CD4-positive, alpha-beta T cell treated with Interleukin-4 for 4 hours (primary cell): ENCODE data around the gene SLC22A5.
A peak's percentile ranks its signal among the peaks of the same experiment; 100 is the strongest.

Source experiments
- DNase-seq: peaks from one replicate; pipeline ENCODE4 v3.0.0-alpha.2; 2020

Gene SLC22A5

GRCh38 chr5:132368186-132368585 is 1.3 kb upstream of the SLC22A5 start:
- DNase-seq, result no peak

- DNase-seq, result no peak
These were observed 470 bp upstream of the SLC22A5 start for GRCh38 chr5:132369007-132369473.

- DNase-seq, result no peak
These were observed 866 bp downstream of the SLC22A5 start for GRCh38 chr5:132370181-132370970.

DNA sequence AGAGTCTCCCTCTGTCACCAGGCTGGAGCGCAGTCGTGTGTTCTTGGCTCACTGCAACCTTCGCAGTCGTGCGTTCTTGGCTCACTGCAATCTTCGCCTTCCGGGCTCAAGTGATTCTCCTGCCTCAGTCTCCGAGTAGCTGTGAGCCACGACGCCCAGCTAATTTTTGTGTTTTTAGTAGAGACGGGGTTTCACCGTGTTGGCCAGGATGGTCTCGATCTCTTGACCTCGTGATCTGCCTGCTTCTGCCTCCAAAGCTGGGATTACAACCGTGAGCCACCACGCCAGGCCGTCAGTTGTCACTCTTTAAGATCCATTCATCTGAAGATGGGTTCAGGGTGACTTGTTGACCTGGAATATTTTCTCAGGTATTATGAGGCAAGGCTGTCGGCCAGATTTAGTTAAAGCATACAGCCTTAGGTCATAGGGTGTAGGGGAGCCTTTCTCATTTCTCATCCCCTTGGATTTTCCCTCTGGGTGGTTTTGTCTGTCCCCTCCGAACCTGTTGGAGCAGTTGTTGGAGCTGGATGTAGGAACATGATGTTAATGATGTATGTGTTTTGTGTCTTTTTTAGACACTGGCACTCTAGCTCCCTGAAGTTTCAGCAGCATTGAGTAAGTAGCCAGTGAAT is 1.6 kb downstream of the SLC22A5 start:
- no peak for DNase-seq

GRCh38 chr5:132371603-132371994 is 2.1 kb downstream of the SLC22A5 start:
- DNase-seq, result no peak

- no peak for DNase-seq
These were observed 2.6 kb downstream of the SLC22A5 start for GRCh38 chr5:132372127-132372526.

DNA sequence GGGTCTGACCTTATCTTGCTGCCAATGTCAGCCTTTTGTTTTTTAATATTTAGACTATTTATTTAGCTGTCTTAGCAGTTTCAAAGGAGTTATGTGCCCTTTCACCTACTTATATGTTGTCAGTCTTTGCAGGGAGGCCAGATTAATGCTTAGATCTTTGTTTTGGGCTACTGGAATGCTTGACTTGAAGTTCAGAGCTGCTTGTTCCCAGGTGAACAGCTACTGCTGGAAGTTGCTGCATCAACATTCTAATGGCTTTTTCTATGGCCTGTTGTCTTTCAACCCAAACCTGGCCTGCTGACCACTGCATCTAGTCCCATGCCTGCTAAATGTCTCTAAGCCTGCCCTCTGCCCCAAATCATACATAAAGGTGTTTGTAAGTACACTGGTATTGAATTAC is 3.0 kb downstream of the SLC22A5 start:
- no peak for DNase-seq

DNA sequence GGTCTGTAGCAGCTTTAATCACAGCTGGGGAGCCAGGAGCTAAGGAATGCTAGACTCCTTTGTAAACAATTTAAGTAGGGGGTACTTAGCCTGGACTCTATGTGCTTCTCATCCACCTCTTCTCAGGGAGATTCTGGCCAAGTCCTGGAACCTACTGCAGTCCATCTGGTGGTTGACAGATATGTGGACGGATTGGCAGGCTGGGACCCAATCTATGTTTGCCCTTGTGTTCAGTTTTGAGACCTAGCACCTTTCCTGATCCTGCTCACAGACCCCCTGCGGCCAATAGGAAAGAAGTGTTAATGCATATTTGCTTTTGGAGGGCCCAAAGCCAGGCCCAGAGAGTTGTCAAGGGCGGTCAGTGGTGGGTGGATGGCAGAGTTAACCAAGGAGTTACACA is 6.4 kb downstream of the SLC22A5 start:
- DNase-seq, result no peak

DNA sequence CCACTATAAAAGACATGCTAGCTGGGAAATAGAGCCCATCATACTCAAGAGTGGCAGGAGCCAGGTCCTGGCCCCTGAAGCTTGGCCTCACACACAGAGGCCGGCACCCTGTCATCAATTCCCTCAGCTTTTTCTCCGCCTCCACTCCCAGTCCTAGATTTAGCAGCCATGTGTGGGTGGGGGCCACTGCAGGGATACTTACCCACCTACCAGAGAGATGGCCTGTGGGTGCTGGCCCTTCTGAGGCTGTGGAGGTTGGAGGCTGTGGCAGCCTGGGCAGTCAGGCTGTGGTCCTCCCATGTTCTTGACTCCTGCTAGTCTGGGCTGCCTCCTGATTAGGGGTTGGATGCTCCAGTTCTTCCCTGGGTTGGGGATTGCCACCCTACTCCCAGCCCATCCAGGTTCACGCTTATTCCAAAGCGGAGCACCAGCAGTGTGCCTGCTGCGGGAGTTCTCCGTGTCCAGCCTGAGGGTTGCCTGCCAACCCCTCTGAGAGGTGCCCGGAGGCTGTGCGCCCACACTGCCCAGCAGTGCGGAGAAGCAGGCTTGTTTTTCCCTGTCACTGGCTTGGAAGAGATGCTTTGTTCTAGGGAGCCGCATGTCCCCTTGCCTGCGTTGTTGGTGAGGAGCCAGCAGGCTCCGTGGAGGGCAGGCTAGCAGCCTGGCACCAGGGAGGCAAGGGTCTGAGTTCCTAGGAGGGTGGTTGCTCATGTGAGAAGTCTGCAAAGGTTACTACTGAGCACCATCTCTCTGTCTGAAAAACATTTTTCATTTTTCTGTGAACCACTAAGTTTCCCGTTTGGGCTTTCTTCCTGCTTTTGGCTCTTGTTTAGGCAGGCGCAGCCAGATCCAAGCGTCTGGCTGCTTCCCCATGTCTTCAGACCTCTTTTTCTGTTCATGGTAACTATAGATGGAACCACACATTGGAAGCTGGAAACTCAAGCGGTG is 7.5 kb downstream of the SLC22A5 start:
- DNase-seq, result no peak

DNA sequence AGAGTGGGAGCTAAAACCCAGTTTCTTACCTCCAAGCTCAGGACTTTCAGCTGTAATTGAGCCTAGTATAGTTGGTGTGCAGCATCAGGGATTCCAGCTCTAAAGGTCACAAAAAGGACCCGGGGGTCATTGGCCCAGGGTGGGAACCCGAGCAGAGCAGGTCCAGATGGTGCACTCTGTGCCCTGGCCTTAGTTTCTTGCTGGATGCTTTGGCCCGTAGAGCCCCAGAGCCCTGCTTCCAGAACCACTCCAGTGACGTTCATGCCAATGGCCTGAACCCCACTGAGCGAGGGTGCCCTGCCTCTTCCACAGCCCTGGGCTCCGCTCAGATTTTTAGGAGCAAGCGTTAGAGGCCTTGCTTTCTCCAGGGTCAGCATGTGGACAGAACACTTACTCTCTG is 8.2 kb downstream of the SLC22A5 start:
- DNase-seq, result no peak

DNA sequence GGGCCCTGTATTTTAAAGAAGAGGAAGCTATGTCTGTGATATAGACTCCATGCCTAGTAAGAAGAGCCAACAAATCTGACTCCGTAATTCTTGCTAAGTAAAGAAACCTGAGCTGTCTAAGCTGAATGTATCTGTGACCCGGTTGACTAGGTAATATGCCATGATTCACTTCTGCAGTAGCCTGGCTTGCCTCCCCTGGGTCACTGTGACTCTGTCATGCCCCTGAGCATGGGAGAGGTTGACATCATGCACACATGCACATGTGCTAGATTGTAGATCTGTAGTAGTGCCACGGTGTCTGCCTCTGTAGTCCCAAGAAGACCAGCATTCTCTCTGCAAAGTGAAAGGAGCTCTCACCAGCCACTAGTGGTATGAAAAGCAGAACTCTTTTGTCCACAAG is 9.1 kb downstream of the SLC22A5 start:
- DNase-seq, result no peak

GRCh38 chr5:132380047-132380446 is 10.5 kb downstream of the SLC22A5 start:
- DNase-seq, result no peak

DNA sequence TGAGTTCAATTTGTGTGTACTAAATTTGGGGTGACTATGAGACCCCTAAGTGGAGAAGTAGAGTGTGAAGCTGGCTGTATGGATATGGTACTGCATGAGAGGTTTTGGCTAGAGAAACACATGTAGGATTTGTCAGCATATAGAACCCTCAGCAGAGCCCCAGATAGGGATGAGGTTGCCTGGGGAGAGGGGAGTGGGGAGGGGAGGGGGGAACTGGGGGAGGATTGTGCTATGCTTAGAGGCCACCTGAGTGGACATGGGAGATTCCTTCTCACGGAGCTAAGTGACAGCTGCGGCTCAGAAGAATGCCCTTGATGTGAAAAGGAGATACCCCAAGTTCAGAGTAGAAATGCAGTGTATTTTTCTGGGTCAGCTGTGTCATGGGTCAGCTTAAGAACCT is 11.2 kb downstream of the SLC22A5 start:
- no peak for DNase-seq

GRCh38 chr5:132381614-132382013 is 12.1 kb downstream of the SLC22A5 start:
- DNase-seq, result no peak

DNA sequence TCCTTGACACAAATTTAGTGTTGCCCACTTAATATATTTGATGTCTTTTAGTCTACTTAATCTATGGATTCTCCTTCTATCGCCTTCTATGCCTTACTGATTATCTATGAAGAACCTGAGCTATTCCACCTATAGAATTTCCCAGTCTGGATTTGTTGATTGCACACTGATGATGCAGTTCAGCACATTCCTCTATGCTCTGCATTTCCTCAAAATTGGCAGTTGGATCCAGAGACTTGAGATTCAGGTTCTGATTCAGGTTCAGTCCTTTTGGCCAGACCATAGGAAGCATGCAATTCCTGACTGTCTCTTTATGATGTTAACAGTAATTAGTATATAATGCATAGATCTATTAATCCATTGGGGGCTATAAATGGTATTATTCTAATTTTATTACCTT is 13.8 kb downstream of the SLC22A5 start:
- DNase-seq, result no peak

GRCh38 chr5:132383984-132384383 is 14.5 kb downstream of the SLC22A5 start:
- DNase-seq, result no peak

DNA sequence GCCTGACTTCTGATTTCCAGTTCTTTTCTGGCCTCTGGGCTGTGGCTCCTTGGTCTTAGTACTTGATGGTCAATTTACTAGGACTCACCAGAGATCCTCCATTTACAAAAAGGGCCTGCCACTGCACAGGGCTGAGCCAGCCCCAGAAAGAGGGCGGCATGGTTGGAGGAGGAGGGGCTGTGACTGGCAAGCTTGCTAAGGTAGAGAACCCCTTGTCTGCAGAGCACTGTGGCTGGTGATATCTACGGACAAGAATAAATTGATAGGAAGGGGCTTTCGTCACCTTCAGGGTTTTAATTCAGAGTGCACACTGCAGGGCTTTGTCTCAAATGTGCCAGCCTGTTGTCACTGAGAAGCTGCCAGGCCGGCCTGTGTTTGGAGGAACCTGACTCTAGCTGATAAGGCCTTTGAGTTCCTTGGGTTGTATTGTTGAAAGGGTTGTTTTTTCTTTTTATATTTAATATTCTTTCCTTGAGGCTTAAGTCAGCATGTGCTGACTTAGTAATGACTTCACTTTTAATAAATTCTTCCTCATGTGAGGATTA is 15.1 kb downstream of the SLC22A5 start:
- DNase-seq, result no peak

DNA sequence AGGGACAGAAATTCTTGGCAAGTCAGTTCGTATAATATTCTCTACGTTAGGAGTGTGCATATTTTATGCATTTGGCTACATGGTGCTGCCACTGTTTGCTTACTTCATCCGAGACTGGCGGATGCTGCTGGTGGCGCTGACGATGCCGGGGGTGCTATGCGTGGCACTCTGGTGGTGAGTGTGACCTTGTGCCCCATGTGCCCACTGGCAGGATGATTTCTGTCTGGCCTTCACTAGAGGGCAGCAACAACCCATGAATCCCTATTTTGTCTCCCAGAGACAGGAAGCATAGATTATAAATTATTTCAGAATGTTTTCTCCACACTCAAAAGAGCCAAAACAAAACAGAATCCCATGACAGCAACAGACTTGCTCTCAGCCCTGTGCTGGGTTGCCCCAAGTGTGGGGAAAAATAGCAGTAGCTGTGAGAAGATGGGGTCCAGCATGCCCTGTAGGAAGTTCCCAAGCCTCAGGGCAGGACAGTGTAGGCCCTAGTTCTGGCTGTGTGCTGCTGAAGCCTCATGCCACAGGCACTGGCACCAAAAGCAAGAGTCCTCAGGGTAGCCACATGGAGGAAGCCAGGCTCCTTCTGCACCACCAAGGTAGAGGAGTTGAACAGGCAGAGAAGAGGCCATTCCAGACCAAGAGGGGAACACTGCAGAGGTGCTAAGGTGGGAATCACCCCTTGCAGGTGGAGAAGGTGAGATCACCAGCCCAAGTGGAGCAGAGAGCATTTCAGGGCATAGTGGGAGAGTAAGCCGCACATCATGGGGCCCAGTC is 16.0 kb downstream of the SLC22A5 start:
- DNase-seq, result peak; percentile 80

DNA sequence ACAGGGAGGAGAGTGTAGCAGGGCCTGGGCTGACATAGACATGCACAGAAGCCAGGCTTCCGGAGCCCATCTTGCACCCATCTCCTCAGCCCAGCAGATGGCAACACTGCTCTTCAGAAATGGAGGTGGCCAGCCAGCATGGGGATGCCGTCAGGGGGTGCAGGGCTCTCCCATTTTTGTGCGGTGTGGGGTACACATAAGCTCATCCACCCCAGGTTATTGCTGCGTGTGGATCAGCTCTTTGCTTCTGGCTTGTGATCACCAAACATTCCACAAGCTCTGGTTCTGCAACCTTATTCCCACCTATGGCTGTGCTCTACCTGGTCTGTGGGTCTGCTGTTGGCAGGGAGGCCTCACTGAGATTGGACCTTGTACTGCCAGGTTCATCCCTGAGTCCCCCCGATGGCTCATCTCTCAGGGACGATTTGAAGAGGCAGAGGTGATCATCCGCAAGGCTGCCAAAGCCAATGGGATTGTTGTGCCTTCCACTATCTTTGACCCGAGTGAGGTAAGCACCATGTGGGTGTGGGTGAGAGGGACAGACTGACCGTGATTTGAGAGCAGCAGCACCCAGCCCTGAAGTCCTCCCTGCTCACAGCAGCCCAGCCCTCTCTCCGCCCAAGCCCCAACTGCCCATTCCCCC is 17.3 kb downstream of the SLC22A5 start:
- DNase-seq, result peak; percentile 81

DNA sequence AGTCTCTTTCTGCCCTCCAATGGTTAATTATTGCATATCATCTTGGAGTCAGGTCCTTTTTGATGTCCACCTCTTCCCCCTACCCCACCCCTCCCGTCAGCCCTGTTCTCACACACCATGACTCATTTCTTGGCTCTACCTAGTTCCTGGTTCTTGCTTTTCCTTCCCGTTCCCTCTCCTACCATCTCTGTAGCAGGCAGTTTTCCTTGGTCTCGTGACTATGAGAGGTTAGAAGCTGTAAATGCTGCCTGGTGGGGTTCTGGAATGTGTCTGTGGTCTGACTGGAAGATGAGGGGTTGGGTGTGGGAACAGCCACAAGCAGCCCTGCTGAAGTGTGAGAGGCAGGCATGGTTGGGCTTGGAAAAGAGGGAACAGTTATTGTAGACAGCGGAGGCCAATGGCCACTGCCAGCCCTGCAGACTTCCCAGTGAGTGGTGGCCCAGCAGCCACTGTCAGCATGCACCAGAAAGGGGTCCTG is 18.2 kb downstream of the SLC22A5 start:
- no peak for DNase-seq

- DNase-seq, result no peak
These were observed 18.9 kb downstream of the SLC22A5 start for GRCh38 chr5:132388244-132389050.
